ENCODE data around the gene IMPG2.

IMPG2 gene

GRCh38 chr3:101179637-101180036, 140.7 kb downstream of the IMPG2 start:
- no peak for DNase-seq

DNA sequence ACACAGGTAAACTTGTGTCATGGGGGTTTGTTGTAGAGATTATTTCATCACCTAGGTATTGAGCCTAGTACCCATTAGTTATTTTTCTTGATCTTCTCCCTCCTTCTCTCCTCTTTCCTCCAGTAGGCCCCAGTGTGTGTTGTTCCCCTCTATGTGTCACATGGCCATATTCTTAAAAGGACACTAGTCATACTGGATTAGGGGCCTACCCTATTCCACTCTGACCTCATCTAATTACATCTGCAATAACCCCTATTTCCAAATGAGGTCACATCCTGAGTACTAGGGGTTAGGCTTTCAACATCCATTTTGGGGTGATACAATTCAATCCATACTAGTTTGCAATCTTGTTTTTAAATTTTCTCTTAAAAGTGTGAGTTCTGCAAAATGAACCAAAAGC, 142.8 kb downstream of the IMPG2 start:
- no peak for DNase-seq

Data from activated CD8-positive, alpha-beta memory T cell treated with anti-CD3 and anti-CD28 coated beads, Interleukin-2, amount 50 U/mL, for 4 hours (primary cell).